HG03066 (cell line): ENCODE measurements around the gene SBSN.

Source experiments
- ATAC-seq: cut with Tn5 transposase; IDR thresholded peaks from one replicate; pipeline ENCODE4 v1.9.1; 2021; ENCODE audit warnings: low read depth; ENCODE audit not compliant: unreplicated experiment

The SBSN gene

DNA sequence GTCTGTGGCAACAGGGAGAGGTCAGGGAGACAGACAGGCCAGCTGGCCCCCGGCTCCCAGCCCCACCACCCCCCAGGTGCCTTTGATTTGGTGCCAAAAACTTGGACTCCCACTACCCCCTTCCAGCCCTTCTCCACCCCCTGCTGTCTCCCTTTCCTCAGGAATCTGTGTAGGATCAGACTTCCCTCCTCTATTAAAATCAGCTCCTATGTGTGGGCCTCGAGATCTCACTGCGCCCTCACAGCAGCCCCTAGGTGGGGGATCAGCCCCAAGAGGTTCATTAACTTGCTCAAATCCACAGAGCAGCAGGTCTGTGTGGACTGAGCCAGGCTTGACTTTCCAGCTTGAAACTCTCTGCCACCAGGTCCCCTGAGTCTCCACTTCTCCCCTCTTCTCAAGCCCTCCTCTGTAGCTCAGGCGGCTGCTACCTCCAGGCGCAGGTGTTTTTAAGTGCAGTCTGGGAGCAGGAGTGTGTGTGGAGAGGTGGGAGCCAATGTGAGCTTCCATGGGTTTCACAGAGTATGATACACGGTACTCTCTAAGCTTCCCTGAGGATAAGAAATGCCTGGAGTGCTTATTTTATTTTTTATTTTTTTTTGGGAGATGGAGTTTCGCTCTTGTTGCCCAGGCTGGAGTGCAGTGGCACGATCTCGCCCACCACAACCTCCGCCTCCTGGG lies 6.8 kb upstream of the SBSN start:
- ATAC-seq = no peak

DNA sequence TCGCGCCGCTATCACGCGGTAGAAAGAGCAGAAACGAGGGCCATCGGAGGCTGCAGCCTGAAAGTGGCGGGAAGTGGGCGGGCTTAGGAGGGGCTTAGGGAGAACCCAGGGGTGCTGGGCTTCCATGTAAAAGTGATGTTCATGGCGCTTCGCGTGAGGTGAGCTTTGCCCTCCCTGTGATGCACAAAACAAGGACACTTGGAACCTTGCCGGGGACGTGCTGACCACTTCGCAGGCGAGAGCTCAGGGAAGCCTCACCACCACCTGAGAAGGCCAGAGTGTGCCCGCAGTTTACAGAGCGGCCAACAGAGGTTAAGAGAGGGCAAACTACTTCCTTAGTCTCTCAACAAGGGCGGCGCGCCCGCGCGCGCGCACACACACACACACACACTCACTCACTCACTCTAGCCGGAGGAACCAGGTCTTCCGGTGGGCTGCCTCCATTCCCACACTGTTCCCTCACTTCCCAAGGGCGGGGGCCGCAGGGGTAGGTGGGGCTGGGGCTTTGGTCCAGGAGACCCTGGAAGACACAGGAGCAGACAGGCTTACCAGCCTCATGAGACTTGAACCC lies 5.8 kb upstream of the SBSN start:
- ATAC-seq = no peak

DNA sequence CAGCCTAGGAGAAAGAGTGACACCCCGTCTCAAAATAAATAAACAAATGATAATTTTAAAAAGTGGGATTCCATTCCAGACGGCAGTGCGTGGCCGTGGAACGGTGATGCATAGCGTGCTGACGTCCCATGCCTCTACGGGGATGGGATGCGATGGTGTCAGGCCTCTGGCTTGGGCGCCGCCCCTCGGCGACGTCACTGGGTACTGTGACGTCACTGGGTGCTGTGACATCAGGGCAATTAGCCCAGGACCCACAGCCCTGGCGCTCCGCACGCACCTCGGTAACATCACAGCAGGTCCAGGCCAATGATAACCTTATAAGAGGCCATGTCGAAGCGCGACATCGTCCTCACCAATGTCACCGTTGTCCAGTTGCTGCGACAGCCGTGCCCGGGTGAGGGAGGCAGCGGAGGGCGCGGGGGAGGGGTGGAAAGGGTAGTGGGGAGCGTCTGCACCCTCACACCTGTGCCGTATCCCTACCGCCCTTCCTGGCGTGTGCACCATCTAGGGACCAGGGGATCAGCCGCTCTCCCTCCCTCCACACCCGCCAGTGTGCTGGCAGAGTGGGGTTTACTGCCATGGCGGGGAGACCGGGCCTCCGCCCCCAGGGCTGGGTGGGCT lies 5.2 kb upstream of the SBSN start, which contains the start of gene GAPDHS:
Gene GAPDHS (plus strand): TSS at position 256 of the 621 bp plus-strand sequence. CDS start 72 bp downstream, at position 328.
- no peak for ATAC-seq

DNA sequence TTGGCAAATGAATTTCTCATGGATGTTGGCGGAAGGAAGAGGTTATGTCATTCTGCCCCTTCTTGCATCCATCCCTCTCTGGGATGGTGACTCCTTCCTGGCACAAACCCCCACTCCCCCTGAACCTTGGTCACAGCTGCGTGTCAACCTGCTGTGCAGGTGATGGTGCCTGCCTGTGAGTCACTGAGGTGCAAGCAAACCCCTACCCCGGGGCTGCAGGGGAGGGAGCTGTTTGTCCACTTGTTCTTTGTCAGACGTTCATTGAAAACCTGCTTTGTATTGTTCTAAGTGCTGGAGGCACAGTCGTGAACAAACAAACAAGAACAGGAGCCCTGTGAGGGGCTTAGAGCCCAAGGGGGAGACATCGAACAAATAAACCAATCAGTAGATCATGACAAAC lies 3.2 kb upstream of the SBSN start:
- no peak for ATAC-seq

DNA sequence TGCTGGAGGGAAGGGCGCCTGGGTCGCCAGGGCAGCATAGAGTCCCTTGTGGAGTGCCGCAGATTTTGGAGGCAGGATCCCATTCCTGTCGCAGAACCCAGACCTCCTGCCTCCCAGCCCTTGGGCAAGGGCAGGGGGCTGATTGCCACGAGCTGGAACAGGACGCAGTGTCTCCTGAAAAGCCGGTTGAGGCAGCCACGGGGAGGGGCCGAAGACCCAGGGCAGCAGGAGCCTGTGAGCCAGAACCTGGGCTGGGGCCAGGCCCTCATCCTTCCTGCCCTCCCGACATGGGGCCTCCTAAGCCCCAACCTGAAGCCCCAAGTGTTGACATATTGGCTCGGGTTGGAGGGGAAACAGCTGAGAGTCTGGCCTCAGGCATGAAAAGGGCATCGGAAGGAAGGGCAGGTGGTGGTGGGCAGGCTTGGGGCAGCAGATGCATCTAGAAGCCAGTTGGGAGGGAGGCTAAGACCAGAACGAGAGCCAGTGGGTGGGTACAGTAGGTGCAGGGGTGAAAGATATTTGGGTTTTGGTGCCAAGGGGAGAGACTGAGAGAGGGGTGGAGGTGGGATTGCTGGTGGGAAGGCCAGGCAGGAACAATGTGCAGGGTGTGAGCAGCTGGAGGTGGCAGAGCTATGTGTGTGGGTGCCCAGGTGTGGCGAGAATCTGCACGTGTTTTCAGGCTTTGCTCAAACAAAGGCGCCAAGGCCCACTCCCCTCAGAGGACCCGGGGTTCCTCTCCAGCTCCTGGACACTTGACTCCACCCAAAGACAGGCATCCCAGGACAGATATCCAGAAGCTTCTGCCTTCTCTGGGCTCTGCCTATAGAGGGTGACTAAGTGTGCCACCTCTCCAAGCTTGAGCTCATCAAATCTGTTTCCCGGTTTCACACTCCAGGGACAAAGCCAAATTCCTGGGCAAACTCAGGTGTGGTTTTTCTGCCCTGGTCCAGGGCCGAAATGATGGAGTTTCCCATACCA lies 1.4 kb upstream of the SBSN start:
- no peak for ATAC-seq

DNA sequence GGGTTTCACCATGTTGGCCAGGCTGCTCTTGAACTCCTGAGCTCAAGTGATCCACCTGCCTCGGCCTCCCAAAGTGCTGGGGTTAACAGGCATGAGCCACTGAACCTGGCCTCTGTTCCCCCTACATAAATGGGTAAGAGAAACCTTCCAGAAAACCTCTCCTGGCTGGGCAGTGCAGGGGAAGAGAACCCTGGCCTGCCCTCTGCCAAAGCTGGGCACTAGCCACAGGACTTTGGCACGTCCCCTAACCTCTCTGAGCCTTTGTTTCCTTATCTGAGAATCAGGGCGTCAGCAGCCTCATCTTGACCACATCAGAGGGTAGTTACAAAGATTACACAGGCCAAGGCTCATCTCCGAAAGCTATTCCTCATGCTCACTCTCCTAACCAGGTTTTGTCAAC lies 2.2 kb downstream of the SBSN start:
- no peak for ATAC-seq

DNA sequence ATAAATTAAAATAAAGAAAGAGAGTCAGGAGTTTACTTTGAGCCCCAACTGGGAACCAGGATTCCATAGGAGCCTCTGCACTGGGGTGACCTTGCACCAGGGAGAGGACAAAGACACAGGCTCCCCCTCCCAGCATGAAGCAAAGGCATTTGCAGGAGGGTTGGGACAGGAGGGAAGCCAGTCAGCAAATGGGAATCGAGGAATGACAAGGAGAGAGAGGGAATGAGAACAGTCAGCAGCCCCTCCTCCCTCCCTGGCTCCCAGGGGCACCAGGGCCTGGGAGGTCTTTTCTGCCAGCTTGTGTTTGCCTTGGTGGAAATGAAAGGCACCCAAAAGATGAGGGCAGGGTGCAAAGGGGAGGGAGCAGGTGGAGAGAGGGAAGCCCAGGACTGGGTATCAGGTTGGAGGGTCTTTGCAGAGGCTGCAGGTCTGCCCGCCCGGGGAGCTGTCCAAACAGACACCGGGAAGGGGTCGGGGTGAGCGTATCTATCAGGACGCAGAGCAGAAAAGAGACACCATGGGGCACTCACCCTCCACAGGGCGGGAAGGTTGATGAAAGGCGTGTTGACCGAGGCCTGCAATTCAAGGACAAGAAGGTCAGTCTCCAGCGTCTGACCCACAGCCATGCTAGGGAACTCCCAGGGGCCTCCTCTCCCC lies 3.8 kb downstream of the SBSN start:
- no peak for ATAC-seq

DNA sequence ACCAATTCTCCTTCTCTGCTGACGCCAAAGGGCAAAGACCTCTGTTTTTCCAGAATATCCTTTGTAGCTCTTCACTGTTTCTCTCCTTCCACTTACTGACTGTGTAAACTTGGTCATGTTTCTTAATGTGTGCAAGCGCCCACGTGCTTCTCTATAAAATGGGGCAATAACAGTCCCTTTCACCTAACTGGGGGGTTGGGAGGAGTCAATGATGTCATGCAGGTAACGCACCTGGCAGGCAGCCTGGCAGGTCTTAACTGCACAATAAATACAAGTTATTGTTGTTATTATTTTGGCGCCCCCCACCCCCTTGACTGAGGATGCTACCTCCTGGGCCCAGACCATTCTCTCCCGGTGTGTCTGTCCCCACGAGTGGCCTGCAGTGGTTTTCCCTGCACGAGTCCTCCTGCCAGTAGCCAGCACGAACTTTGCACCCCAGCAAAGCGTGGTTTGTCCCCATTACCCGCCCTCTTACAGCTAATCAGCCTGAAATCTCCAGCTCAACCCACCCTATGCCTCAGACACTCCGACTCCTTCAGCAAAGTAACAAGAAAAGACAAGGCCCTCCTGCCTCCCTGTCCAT lies 5.3 kb downstream of the SBSN start:
- no peak for ATAC-seq

DNA sequence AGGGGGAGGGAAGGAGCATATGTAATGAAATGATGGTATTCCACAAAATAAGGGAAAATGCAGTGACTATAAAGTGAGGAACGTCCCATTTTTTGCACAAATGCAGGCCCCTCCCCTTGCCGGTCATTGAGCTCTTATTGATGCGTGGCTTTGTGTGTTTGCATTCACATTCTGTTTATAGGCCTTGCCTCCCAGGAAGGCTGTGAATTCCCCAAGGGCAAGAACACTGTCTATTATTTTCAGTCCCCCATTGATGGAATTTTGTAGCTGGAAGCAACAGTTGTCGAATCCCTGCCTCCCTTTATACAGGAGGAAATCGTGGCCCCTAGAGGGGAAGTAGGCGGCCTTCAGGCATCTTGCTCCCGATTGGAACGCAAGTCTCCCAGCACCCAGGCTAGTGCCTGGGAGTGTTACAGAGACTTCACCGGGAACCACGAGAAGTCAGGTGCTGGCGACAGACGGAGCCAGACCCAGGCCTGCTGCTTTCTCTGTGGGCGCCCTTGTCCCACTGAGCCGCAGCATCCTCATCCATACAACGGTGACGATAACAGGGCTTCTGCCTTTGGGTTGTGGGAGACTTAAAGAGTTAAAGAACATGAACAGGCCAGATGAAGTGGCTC lies 6.9 kb downstream of the SBSN start:
- no peak for ATAC-seq

DNA sequence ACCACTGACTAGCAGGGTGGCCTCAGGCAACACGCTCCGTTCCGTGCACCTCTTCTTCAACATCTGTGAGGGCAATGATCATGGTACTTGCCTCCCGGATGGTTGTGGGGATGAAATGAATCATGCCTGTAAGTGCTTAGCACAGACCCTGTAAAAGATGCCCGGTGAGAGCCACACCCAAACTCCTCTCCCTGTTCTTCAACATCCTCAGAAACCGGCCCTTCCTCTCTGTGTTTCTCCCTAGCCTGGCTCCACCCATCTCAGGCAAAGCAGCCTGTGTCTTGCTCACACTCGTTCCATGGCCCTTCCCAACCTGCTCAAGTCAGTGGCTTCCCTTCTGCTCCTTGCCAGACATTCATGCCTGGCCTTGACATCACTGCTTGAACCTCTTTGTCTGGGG lies 8.8 kb downstream of the SBSN start:
- no peak for ATAC-seq

DNA sequence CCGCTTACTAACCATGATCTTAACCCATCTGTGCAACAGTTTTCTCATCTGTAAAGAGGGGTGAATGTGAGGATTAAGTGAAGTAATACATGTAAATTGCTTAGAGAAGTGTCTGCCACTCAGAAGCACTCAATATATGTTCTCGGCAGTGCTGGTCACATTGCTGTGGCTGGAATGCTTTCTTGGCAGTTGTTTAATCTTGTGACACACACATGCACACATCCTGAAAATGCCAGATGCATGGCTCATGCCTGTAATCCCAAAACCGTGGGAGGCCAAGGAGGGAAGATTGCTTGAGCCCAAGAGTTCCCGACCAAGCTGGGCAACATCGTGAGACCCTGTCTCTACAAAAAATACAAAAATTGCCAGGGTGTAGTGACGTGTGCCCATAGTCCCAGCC lies 9.8 kb downstream of the SBSN start:
- ATAC-seq = no peak

DNA sequence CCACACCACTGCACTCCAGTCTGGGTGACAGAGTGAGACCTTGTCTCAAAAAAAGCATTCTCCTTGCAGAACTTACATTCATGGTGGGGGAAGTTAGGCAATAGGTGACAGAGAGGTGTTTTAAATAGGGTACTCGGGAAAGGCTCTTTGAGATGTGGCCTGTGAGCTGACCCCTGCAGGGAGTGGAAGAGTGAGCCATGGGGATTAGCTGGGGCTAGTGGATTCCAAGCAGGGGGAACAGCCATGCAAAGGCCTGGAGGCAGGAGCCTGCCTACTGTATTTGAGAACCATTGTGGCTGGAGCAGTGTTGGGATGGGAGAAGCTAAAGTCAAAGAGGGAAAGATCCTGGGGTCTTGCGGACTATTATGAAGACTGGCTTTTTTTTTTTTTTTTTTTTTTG lies 10.8 kb downstream of the SBSN start:
- no peak for ATAC-seq

DNA sequence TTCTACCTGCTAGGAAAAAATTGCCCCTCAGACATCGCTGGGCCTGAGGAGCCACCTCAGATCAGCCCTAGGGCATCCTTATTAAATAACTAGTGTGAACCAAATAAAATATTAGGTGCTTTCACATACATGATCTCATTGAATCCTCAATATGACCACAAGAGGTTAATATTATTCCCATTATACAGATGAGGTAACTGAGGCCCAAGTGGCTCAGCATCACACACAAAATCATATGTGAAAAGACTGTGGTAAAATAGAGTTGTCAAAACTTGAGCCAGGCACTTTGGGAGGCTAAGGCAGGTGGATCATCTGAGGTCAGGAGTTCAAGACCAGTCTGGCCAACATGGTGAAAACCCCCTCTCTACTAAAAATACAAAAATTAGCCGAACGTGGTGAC lies 11.8 kb downstream of the SBSN start:
- ATAC-seq = no peak

DNA sequence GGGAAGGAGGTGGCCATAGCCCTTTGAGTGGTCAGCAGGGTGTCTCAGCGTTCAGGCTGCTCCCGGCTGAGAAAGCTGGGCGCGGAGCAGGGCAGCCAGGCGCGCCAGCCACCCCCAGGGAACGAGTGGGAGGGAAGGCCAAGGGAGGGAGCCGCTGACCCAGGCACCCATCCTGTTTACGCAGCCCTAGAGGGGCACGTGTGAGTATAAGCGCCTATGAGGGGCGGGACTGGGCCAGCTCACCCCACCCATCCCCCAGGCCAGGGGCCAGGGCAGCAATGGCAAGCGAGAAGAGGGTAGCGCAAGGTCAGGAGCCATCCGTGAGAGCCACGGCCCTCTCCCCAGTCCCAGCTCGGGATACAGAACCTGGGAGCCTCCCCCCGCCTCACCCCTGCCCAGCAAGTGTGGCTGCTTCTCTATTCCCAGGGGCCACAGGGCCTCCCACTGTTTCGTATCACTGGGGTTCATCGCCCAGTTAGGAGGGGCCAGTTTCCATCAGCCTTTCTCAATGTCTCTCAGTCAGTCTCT lies 13.8 kb downstream of the SBSN start:
- ATAC-seq = no peak

DNA sequence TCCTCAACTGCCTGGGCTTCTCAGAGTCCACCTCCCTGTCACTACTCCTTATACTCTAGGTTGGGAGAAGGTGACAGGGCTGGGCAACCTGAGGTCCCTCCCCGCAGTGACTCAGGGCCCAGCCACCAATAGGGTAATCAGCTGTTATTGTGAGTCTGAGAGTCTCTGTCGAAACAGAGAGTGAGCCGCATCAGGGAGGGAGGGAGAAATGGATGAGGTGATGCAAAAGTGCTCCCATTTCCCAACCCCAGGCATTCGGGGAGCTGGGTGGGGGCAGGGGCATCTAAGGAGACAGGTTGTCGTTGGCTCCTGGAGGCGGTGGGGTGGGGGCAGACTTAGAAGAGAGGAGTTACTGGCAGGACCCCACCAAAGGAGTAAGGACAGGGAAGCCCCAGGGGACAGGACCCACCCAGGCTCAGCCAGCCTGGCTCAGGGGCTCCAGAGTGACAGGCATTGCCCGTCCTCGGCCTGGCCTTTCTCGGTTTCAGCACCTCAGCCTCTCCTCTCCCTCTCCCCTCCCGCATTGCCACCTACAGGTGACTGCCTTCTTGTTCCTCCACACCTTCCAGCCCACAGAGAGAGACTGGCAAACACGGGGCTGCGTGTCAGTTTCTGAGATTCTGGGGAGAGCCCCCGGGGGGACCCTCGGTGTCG lies 14.4 kb downstream of the SBSN start, which contains the start of gene DMKN:
Gene DMKN (minus strand): TSS at position 22 of the 654 bp plus-strand sequence. CDS start 174 bp downstream, outside the sequence.
- ATAC-seq = no peak

DNA sequence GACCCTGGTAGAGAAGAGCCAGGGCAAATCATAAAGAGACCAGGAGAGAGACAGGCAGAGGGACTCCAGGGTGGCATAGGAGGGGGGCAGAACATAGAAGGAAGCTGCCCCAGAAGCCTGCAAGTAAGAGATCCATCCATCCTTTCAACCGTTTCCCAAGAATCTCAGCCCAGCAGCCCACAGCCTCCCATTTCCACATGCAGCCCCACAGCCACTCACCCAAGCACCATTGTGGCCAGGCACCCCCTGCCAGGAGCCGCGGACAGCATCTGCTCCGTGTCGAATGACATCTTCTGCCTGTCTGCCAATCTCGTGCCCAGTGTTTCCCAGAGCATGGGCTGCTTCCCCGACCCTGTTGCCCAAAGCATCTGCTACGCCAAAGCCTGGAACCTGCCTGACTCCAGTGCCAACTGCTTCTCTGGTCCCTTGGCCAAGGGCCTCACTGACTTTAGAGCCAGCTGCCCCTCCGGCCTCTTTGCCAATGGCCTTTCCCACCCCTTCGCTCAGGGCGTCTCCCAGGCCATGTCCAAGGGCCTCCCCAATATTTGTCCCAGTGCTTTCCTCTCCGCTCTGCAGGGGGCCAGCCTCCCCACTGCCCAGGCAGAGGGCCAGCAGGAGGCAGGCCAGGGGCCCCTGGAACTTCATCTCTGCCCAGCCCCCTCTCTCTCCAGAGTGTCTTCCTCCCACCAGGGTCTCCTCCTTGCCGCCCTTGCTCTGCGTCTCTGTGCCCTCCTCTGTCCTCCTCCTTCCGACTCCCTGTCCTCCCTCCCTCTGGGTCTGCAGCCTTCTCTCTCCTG lies 15.1 kb downstream of the SBSN start:
- no peak for ATAC-seq

DNA sequence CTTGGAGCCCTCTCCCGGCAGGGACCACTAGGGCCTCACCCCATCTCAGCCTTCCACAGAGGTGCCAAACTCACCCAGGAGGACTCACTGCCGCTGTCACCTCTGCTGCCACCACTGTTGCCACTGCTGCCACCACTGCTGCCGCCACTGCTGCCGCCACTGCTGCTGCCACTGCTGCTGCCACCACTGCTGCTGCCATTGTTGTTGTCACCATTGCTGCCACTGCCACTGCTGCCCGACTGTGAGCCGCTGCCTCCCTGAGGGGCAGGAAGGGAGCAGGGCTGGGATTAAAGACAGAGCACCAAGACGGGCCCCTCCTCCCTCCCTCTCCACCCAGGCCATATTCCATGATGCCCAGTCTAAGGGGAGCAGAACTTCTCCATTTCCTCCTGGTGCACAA lies 16.8 kb downstream of the SBSN start:
- no peak for ATAC-seq

DNA sequence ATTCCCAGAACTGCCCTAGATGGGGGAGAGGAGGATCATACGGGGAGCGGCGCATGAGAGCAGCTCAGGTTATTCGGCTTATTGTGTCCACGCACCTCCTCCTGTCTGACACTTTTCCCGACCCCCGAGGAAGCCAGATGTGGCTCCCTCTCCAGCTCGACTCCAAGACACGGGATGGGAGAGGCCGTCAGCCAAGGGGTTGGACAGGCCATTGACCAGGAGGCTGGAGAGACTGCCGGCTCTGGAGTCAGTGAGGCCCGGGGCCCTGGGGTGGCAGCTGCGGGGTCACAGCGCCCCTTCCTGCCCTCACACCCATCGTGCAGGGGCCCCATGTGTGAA lies 17.5 kb downstream of the SBSN start:
- no peak for ATAC-seq
